Stimulated activated CD4-positive, alpha-beta T cell treated with anti-CD3 and anti-CD28 coated beads, Interleukin-12 subunit alpha, Interleukin-12 subunit beta, amount 100 ng/mL, for 24 hours (primary cell): ENCODE measurements around the gene ACE2.

Experiments
- DNase-seq, 2 experiments: peaks; one replicate each; pipeline ENCODE4 v3.0.0-alpha.2; 2020; ENCODE audit warnings: low read depth in 2 of 2

The ACE2 gene

GRCh38 chrX:15576019-15576418, 24.7 kb downstream of the ACE2 start:
- no peak for DNase-seq

DNA sequence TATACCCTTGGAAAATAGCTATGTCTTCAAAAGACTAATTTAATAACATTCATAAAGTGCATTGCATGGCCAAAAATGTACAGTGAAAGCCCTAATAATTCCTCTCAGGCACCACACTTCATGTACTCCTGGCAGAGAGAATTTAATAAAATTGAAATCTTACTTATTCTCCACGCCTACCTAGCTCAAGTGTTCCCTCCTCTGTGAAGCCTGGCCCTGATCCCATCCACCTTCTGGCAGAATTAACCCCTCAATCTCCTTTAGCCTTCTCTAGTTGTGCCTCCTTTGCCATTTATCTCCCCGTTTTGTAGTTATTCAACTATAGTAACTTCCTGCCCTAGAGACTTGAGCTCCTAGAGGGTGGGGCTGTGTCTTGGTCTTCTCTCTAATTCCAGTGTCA, 26.7 kb downstream of the ACE2 start:
- no peak for DNase-seq

- no peak for DNase-seq
Measured at GRCh38 chrX:15570145-15570544, 30.6 kb downstream of the ACE2 start.

- DNase-seq, result no peak
Measured at GRCh38 chrX:15567886-15568616, 32.7 kb downstream of the ACE2 start.

DNA sequence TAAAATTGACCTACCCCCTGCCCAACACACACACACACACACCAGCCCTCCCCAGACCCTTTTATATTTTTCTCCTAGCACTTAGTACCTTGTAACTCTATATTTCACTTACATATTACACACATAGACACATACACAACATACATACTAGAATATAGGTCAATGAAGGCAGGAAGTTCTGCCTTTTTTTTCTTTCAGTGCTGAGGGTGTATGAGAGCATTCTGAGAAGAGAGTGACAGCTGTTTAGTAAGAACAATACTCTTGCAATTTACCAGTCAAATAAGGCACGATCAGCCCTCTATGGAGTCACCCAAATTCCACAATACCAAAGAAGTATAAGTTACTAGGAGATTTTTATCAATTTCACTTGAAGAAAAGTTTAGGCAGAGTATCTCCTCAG, 33.5 kb downstream of the ACE2 start:
- DNase-seq, result no peak

GRCh38 chrX:15566244-15566643, 34.5 kb downstream of the ACE2 start:
- DNase-seq, result no peak

GRCh38 chrX:15564981-15565579, 35.7 kb downstream of the ACE2 start:
- no peak for DNase-seq

DNA sequence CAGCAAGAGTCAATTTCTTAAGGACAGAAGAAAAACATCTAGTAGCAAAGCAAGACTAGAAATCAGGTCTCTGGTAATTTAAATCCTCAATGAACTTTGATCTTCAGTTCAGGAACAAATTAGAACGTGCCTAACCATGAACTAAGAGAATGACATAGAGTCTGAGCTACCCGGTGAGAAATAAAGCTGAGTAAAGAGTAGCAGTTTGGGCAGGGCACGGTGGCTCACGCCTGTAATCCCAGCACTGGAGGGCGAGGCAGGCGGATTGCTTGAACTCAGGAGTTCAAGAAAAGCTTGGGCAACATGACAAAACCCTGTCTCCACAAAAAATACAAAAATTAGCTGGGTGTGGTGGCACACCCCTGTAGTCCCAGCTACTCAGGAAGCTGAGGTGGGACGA, 37.7 kb downstream of the ACE2 start:
- no peak for DNase-seq

DNA sequence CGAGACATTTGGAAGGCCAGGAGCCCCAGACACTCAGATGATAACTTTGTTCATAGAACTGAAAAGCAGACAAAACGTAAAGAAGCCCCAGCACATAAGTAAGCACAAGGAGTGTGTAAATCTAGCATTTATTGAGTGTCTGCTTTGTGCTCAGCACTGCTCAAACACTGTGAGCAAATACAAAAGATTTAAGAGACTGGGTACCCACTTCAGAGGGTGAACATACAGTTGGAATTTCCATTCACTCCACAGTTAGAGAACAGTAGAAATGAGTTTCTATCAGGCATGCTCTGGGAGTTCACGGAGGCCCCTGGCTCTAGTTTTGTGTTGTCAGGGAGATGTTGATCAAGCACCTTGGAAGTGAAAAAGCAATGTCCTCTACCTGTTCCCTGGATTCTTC, 39.8 kb downstream of the ACE2 start:
- DNase-seq, result no peak

GRCh38 chrX:15559227-15559626, 41.5 kb downstream of the ACE2 start:
- no peak for DNase-seq

- no peak for DNase-seq
Measured at GRCh38 chrX:15549189-15550012, 51.4 kb downstream of the ACE2 start.

- DNase-seq, result no peak
Measured at GRCh38 chrX:15547356-15547755, 53.4 kb downstream of the ACE2 start.

- no peak for DNase-seq
Measured at GRCh38 chrX:15546745-15547144, 54.0 kb downstream of the ACE2 start.

DNA sequence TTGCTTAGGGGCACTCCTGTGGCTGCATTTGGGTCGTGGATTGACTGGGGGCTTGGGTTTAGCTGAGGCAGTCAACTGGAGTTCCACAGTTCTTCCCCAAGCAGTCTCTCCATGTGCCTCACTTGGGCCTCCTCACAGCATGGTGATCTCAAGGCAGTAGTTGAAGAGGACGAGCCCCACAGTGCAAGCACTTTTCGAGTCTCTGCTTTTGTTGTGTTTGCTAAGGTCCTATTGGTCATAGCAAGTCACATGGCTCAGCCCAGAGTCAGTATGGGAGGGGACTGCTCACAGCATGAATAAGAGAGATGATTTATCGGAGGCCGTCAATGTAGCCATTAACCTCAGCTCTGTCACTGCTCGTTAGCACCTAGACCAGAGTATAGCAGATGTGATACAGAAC, 70.4 kb downstream of the ACE2 start:
- DNase-seq, result no peak

DNA sequence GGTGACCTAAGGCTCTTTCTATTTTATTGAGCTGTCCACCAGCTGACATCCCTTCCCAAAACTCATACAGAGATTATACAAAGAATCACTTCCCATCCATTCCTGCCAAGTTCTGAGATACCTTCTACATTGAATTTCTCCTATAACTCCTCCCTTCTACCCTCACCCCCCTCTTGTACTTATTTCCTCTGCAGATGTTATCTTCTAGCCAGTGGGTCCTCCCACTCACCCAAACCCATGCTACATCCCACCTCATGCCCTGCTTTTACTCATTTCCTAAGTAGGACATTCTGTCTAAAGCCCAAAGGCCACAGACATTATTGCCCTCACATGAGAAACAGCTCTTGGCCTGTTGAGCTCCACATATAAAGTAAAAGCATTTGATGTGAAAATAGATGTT, 71.6 kb downstream of the ACE2 start:
- no peak for DNase-seq

DNA sequence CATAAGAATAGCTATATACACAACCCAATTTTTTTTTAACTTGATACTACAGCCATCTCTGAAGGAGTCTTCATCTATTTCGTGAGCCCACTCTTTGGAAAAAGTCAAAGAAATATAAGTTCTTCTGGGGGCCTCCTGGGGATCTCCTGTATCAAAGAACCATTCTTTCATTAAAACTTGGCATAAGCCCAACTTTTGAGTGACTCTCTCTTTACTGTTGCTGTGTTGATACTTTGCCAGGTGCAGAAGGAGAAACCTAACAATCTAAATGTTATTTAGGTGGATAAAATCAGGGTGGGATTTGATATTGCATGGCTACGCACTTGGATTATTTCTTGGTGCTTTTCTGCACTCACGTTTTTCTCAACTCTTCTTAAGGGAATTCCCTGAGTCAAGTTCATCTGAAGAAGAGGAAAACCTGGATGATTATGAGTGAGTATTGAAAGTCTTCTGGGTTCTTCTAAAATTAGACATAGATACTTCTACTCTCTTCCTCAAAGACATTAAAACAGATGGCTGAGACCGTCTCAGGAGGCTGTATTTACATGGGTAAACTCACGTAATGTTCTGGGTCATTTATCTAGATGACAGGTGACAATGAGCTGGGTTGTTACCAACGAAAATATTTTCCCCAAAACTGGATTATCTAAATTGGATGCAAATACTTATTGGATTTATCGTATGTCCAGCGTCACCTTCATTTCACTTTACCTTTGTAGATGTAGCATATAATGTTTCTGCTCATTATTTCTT, 74.9 kb downstream of the ACE2 start:
- no peak for DNase-seq

DNA sequence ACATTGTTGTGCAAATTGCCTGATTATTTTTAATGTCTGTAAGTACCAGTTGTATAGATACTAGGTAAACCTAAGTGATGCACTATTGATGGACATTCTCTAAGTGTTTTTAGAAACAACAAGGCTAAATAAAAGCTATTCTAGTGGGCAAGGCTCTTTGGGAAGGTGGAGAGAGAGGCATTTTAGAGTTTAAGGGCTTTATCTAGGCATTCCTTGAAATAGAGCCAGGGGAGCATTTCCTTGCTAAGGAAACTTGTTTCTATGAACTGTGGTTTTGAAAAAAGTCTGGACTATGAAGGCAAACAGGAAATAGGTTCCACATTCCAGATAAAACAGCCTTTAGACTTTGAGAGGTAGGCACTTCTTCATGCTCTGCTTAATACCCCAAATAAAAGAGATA, 76.3 kb downstream of the ACE2 start:
- DNase-seq, result no peak

DNA sequence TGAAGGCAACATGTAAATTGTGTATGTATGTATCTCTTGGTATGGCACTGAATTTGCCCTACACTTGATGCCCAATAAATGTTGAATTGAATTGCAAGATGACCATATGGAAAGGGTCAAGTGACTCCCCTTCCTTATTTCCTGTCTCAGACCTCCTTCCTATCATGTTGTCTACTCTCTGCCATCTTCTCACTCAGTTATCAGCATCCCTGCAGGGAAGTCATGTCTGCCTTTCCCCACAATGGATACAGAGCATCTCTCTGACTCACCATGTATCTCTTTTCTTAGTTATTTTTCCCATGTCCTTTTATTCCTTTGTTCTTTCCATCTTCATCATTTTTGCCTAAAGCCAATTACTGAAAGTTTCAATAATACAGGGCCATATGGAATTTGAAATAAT, 77.7 kb downstream of the ACE2 start:
- no peak for DNase-seq

GRCh38 chrX:15522464-15522863, 78.3 kb downstream of the ACE2 start:
- DNase-seq, result no peak

DNA sequence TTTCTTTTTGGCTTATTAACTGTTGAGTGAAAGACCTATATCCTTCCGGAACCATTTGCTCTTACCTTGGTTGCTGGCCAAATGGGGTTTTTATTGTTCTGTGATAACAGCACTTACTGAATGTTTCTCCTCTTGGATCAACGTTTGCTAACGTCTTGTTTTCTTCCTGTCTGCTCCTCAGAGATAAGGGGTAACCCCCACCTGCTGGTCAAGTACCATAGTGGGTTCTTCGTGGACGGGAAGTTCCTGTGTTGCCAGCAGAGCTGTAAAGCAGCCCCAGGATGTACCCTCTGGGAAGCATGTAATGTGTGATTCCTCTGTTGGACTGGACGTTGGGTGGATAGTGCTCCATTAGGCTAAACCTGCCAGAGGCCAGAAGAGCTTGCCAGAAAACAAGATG, 84.8 kb downstream of the ACE2 start:
- no peak for DNase-seq

DNA sequence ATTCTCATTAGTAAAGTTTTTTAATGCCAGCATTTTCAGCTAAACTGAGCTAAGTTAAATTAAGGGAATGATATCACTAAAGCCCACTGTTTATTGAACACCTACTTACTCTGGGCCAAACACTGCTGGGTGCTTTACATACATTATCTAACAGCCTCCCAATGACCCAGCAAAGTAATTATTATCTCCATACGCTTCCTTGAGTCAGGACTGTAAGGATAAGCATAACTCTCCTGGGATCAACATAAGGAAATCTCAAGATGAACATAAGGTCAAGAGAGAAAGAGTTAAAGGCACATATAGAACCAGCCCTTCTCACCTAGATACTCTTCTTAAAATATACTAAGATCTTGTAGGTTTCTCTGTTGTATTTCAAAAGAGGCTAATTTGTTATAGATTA, 86.5 kb downstream of the ACE2 start:
- no peak for DNase-seq

DNA sequence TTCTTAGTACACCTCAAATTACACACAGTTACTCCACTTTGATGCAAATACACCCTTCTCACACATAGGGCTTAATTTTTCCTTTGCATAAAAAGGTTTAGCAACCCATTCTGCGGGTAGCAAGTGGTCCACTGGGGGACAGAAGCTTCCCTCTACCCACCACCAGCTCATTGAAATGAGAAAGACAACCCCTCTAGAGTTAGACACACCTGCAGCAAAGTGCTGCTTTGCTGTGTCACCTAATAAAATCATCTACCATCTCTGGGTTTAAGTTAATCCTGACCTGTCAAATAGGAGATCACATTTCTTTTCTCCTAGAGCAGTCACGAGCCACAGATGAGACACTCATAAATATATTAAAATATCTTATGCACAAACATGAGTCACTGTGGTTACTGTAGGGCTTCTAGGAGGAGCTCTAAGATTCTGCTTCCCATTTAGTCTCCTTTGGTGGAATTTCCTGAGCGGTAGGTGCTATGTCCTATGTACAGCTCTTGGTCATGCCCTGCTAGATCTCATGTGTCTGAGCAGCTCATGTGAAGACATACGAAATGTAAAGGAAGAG, 88.3 kb downstream of the ACE2 start:
- DNase-seq, result no peak
